ENCODE measurements around the gene PCCA. TPM values are rescaled to one million over a fixed set of nuclear protein-coding genes. Genes with fewer than 3 reads are reported as not detected.
"Not testable (repeated sequence)": the region's sequence is repeated elsewhere in the genome, so short reads cannot be mapped to it uniquely, and the experiment has no call there.

Gene PCCA
- total and polyA plus RNA-seq, 2 donors from 2014 or later: 86.2 to 222 TPM

DNA sequence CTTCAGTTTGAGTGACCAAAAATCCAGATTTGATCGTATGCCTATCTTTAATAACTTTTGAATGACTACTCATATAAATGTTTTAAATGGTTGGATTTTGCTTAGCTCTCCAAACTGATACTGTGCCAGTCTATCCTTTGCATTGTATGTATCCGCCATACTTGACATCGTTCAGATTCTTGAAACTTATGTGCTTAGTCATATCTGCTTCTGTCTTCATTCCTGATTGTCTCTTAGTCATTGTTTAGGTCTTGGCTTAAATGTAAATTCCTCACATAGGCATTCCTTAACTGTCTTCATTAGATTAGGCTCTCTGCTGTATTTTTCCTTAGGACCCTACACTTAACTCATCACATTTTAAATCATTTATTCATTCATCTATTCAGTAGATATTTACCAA is 126.0 kb downstream of the PCCA start:
- no peak overlapping the region for H3K27ac ChIP-seq (ENCODE audit: low read depth in 2 of 2, low read length in 2 of 2)
- FAIRE-seq: no peak
- H3K36me3 ChIP-seq (ENCODE audit: control insufficient read depth in 2 of 3, insufficient read depth in 3 of 3, low read length in 3 of 3): no peaks in the 10 kb centered on the region
- H3K9me3 ChIP-seq (ENCODE audit: control insufficient read depth in 2 of 3, insufficient read depth in 1 of 3, low read length in 3 of 3): no peaks in the 10 kb centered on the region
- no peaks in the 10 kb centered on the region for H3K27me3 ChIP-seq (ENCODE audit: control insufficient read depth, insufficient read depth, low read length)
- intact Hi-C loops (cut with DNase I): no loop called here
- TF ChIP-seq, protein P1, sequence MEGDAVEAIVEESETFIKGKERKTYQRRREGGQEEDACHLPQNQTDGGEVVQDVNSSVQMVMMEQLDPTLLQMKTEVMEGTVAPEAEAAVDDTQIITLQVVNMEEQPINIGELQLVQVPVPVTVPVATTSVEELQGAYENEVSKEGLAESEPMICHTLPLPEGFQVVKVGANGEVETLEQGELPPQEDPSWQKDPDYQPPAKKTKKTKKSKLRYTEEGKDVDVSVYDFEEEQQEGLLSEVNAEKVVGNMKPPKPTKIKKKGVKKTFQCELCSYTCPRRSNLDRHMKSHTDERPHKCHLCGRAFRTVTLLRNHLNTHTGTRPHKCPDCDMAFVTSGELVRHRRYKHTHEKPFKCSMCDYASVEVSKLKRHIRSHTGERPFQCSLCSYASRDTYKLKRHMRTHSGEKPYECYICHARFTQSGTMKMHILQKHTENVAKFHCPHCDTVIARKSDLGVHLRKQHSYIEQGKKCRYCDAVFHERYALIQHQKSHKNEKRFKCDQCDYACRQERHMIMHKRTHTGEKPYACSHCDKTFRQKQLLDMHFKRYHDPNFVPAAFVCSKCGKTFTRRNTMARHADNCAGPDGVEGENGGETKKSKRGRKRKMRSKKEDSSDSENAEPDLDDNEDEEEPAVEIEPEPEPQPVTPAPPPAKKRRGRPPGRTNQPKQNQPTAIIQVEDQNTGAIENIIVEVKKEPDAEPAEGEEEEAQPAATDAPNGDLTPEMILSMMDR (IDR thresholded peaks at IDR 0.05; ENCODE audit: borderline replicate concordance, extremely low read depth, insufficient read depth): no peak
- DNase-seq: no peak
- H3K4me3 ChIP-seq (ENCODE audit: low read length in 3 of 3): no peak overlapping the region
- H3K9ac ChIP-seq (ENCODE audit: low read length in 3 of 3): no peak overlapping the region
- H3K4me1 ChIP-seq (ENCODE audit: control insufficient read depth in 2 of 3, insufficient read depth in 2 of 3, low read depth in 1 of 3, low read length in 3 of 3): no peaks in the 10 kb centered on the region

DNA sequence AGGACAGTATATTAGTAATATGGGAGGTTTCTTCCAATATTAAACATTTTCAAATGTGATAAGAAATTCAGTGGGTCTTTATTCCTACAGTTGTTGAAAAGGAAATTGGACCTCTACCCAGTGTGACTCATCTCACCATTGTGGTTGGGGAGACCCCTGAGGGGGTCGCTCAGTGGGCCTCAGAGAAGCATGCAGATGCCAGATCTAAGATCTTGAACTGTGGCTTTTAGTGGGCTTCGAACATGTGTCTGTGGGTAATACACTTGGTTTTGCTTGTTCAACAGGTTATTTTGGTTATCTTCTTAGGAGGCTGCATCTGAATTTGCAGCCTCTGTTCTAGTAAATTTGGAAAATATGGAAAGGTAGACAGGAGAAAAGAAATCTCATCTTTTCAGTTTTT is 132.3 kb downstream of the PCCA start:
- H3K4me1 ChIP-seq (ENCODE audit: control insufficient read depth in 2 of 3, insufficient read depth in 2 of 3, low read depth in 1 of 3, low read length in 3 of 3): no peaks in the 10 kb centered on the region
- TF ChIP-seq, protein P1 (IDR thresholded peaks at IDR 0.05; ENCODE audit: borderline replicate concordance, extremely low read depth, insufficient read depth): no peak
- FAIRE-seq (no peak), DNase-seq (no peak)
- H3K4me3 ChIP-seq (ENCODE audit: low read length in 3 of 3): no peak overlapping the region
- H3K27ac ChIP-seq (ENCODE audit: low read depth in 2 of 2, low read length in 2 of 2): no peak overlapping the region
- no peaks in the 10 kb centered on the region for H3K27me3 ChIP-seq (ENCODE audit: control insufficient read depth, insufficient read depth, low read length)
- H3K9ac ChIP-seq (ENCODE audit: low read length in 3 of 3): no peak overlapping the region
- intact Hi-C loops (cut with DNase I): no loop called here
- no peaks in the 10 kb centered on the region for H3K36me3 ChIP-seq (ENCODE audit: control insufficient read depth in 2 of 3, insufficient read depth in 3 of 3, low read length in 3 of 3)
- H3K9me3 ChIP-seq (ENCODE audit: control insufficient read depth in 2 of 3, insufficient read depth in 1 of 3, low read length in 3 of 3): no peaks in the 10 kb centered on the region

DNA sequence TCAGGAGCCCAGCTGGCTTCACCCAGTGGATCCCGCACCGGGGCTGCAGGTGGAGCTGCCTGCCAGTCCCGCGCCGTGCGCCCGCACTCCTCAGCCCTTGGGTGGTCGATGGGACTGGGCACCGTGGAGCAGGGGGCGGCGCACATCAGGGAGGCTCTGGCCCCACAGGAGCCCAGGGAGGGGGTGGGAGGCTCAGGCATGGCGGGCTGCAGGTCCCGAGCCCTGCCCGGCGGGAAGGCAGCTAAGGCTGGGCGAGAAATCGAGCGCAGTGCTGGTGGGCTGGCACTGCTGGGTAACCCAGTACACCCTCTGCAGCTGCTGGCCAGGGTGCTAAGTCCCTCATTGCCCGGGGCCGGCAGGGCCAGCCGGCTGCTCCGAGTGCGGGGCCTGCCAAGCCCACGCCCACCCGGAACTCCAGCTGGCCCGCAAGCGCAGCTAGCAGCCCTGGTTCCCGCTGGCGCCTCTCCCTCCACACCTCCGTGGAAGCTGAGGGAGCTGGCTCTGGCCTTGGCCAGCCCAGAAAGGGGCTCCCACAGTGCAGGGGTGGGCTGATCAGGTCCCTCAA is 135.2 kb downstream of the PCCA start:
- H3K4me3 ChIP-seq (ENCODE audit: low read length in 3 of 3); DNase-seq; H3K9me3 ChIP-seq (ENCODE audit: control insufficient read depth in 2 of 3, insufficient read depth in 1 of 3, low read length in 3 of 3); H3K9ac ChIP-seq (ENCODE audit: low read length in 3 of 3); H3K36me3 ChIP-seq (ENCODE audit: control insufficient read depth in 2 of 3, insufficient read depth in 3 of 3, low read length in 3 of 3); FAIRE-seq; H3K4me1 ChIP-seq (ENCODE audit: control insufficient read depth in 2 of 3, insufficient read depth in 2 of 3, low read depth in 1 of 3, low read length in 3 of 3); H3K27me3 ChIP-seq (ENCODE audit: control insufficient read depth, insufficient read depth, low read length); intact Hi-C loops (cut with DNase I); H3K27ac ChIP-seq (ENCODE audit: low read depth in 2 of 2, low read length in 2 of 2): not testable (repeated sequence)

DNA sequence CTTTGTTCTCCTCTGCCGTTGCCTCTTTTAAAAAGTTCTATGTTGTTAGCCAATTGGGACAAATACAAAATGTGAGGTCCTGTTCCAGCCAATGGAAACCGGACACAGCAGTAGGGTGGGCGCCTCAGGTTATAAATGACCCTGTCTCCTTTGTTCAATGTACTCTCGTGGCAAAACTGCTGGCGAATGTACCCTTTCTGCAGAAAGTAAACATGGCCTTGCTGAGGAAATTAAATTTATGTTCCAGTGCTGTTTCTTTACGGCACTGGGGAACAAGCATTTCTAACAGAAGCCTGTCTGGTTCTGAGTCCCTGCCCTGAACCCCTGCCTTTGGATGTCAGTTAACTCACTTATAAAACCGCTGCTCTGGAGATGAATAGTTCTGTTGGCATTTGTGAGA is 140.7 kb downstream of the PCCA start:
- Histone ChIP-seq H3K27me3 (ENCODE audit: control insufficient read depth, insufficient read depth, low read length) (no peaks in the 10 kb centered on the region), H3K4me1 (ENCODE audit: control insufficient read depth in 2 of 3, insufficient read depth in 2 of 3, low read depth in 1 of 3, low read length in 3 of 3) (peaks cover 0 to 21% (median 0%) of the 10 kb centered on the region in 3 donors), H3K27ac (ENCODE audit: low read depth in 2 of 2, low read length in 2 of 2) (no peak overlapping the region), H3K4me3 (ENCODE audit: low read length in 3 of 3) (no peak overlapping the region), H3K36me3 (ENCODE audit: control insufficient read depth in 2 of 3, insufficient read depth in 3 of 3, low read length in 3 of 3) (no peaks in the 10 kb centered on the region), H3K9me3 (ENCODE audit: control insufficient read depth in 2 of 3, insufficient read depth in 1 of 3, low read length in 3 of 3) (no peaks in the 10 kb centered on the region), H3K9ac (ENCODE audit: low read length in 3 of 3) (no peak overlapping the region)
- FAIRE-seq (no peak), DNase-seq (no peak)
- intact Hi-C loops (cut with DNase I): loop anchor here (10.0 kb wide), 1 partner anchor 315 kb away; no protein-coding TSS in a partner anchor
- TF ChIP-seq, protein P1 (IDR thresholded peaks at IDR 0.05; ENCODE audit: borderline replicate concordance, extremely low read depth, insufficient read depth): no peak
